ENCODE results near the gene SEL1L2. TPM values are rescaled to one million over a fixed set of nuclear protein-coding genes. Genes with fewer than 3 reads are reported as not detected.
A peak's percentile ranks its signal among the peaks of the same experiment; 100 is the strongest.
"Not testable (repeated sequence)": the region's sequence is repeated elsewhere in the genome, so short reads cannot be mapped to it uniquely, and the experiment has no call there.

The SEL1L2 gene
- total and polyA plus RNA-seq, 9 donors, result 0.73 to 9.3 (median 3.8) TPM; not detected in 3

- 4 to 5% (median 4%) methylated on average over 13 of the region's 13 CpGs for WGBS, 3 donors
- no peaks in the 10 kb centered on the region for H3K27me3 ChIP-seq
- no peak overlapping the region for H3K27ac ChIP-seq
- TF ChIP-seq POLR2A (IDR thresholded peaks at IDR 0.05) (no peak), CTCF (IDR thresholded peaks at IDR 0.05) (no peak), EP300 (IDR thresholded peaks at IDR 0.05) (no peak)
- no peaks in the 10 kb centered on the region for H3K4me1 ChIP-seq (ENCODE audit: insufficient read depth)
- DNase-seq, result no peak
- peaks cover 2 to 4% of the 10 kb centered on the region in 2 donors for H3K9me3 ChIP-seq
- intact Hi-C loops (cut with DNase I), result no loop called here
- H3K4me3 ChIP-seq, result peak overlapping the region; percentile 90
- no peaks in the 10 kb centered on the region for H3K36me3 ChIP-seq
Observed at GRCh38 chr20:13996265-13996664, 5.9 kb upstream of the SEL1L2 start.

- Histone ChIP-seq H3K27me3 (no peaks in the 10 kb centered on the region), H3K9me3 (peaks cover 2 to 4% of the 10 kb centered on the region in 2 donors), H3K4me1 (ENCODE audit: insufficient read depth) (no peaks in the 10 kb centered on the region), H3K36me3 (no peaks in the 10 kb centered on the region), H3K27ac (no peak overlapping the region), H3K4me3 (peak overlapping the region; percentile 90)
- TF ChIP-seq EP300 (IDR thresholded peaks at IDR 0.05), result no peak
- no peak for TF ChIP-seq CTCF (IDR thresholded peaks at IDR 0.05)
- no peak for TF ChIP-seq POLR2A (IDR thresholded peaks at IDR 0.05)
- DNase-seq, result peak; percentile 31 to 65 (median 54)
- WGBS, 3 donors, result 1% methylated on average over 16 to 52 of the region's 52 CpGs
- intact Hi-C loops (cut with DNase I), result no loop called here
Observed at GRCh38 chr20:13995841-13996240, 5.4 kb upstream of the SEL1L2 start.

- 1 to 2% (median 2%) methylated on average over 37 to 61 of the region's 61 CpGs for WGBS, 3 donors
- intact Hi-C loops (cut with DNase I), result no loop called here
- H3K4me1 ChIP-seq (ENCODE audit: insufficient read depth), result no peaks in the 10 kb centered on the region
- DNase-seq, result peak; percentile 93 to 98 (median 97)
- H3K36me3 ChIP-seq, result no peaks in the 10 kb centered on the region
- TF ChIP-seq CTCF (IDR thresholded peaks at IDR 0.05) (no peak), EP300 (IDR thresholded peaks at IDR 0.05) (no peak)
- H3K27ac ChIP-seq, result peak within 1 kb of the TSS in 1 of 2 donors; percentile 60
- no peaks in the 10 kb centered on the region for H3K27me3 ChIP-seq
- peak within 1 kb of the TSS; percentile 90 for H3K4me3 ChIP-seq
- peaks cover 2 to 4% of the 10 kb centered on the region in 2 donors for H3K9me3 ChIP-seq
Observed at GRCh38 chr20:13995086-13995665, 4.8 kb upstream of the SEL1L2 start, which contains the start of gene MACROD2. Gene MACROD2 (plus strand): TSS chr20:13995516.

GRCh38 chr20:13991955-13992354 lies 1.5 kb upstream of the SEL1L2 start:
- H3K36me3 ChIP-seq; DNase-seq; H3K9me3 ChIP-seq; H3K4me1 ChIP-seq (ENCODE audit: insufficient read depth); H3K27me3 ChIP-seq; H3K4me3 ChIP-seq; H3K27ac ChIP-seq; intact Hi-C loops (cut with DNase I): not testable (repeated sequence)
- 95 to 97% (median 96%) methylated on average over 5 of the region's 5 CpGs for WGBS, 3 donors

- no peak for DNase-seq
Observed at GRCh38 chr20:13991311-13991710, 897 bp upstream of the SEL1L2 start.

More at GRCh38 chr20:13991311-13991710, 897 bp upstream of the SEL1L2 start:
- Histone ChIP-seq H3K4me1 (ENCODE audit: insufficient read depth) (no peaks in the 10 kb centered on the region), H3K36me3 (no peaks in the 10 kb centered on the region), H3K27me3 (no peaks in the 10 kb centered on the region), H3K9me3 (peaks cover 2 to 4% of the 10 kb centered on the region in 2 donors), H3K4me3 (no peak overlapping the region), H3K27ac (no peak overlapping the region)
- TF ChIP-seq POLR2A (IDR thresholded peaks at IDR 0.05) (no peak), EP300 (IDR thresholded peaks at IDR 0.05) (no peak), CTCF (IDR thresholded peaks at IDR 0.05) (no peak)
- WGBS, 3 donors, result 36 to 57% (median 46%) methylated on average over 1 of the region's 1 CpG
- intact Hi-C loops (cut with DNase I), result no loop called here

All from ovary (tissue), 9 donors.